ENCODE data around the gene GLS2.

Gene GLS2

GRCh38 chr12:56434828-56435227 lies 53.1 kb downstream of the GLS2 start:
- H3K27ac ChIP-seq (ENCODE audit: low read depth, low read length) = no peak overlapping the region
- no peaks in the 10 kb centered on the region for H3K9me2 ChIP-seq (replicated peaks; ENCODE audit: insufficient read depth, low read length)
- H3K4me2 ChIP-seq (ENCODE audit: low read depth, low read length, poor library complexity, severe bottlenecking) = no peak overlapping the region
- H4K20me1 ChIP-seq (ENCODE audit: low read depth, low read length) = no peaks in the 10 kb centered on the region
- H3K79me2 ChIP-seq (ENCODE audit: insufficient read depth, low read length) = peaks cover 60% of the 10 kb centered on the region
- no peaks in the 10 kb centered on the region for H3F3A ChIP-seq (ENCODE audit: insufficient read depth)
- H3K9me3 ChIP-seq (ENCODE audit: insufficient read depth, low read length) = no peaks in the 10 kb centered on the region
- peaks cover 18% of the 10 kb centered on the region; the same call in 1 of the 2 replicates for H3K36me3 ChIP-seq (ENCODE audit: low read length)
- H3K9ac ChIP-seq (ENCODE audit: low read length) = no peak overlapping the region
- H3K27me3 ChIP-seq (ENCODE audit: low read length) = no peaks in the 10 kb centered on the region
- no peak overlapping the region for H2AFZ ChIP-seq (ENCODE audit: low read depth, low read length, severe bottlenecking)
- TF ChIP-seq EZH2phosphoT487 (conservative IDR thresholded peaks at IDR 0.05; ENCODE audit: low read length) = no peak
- TF ChIP-seq, protein P1, sequence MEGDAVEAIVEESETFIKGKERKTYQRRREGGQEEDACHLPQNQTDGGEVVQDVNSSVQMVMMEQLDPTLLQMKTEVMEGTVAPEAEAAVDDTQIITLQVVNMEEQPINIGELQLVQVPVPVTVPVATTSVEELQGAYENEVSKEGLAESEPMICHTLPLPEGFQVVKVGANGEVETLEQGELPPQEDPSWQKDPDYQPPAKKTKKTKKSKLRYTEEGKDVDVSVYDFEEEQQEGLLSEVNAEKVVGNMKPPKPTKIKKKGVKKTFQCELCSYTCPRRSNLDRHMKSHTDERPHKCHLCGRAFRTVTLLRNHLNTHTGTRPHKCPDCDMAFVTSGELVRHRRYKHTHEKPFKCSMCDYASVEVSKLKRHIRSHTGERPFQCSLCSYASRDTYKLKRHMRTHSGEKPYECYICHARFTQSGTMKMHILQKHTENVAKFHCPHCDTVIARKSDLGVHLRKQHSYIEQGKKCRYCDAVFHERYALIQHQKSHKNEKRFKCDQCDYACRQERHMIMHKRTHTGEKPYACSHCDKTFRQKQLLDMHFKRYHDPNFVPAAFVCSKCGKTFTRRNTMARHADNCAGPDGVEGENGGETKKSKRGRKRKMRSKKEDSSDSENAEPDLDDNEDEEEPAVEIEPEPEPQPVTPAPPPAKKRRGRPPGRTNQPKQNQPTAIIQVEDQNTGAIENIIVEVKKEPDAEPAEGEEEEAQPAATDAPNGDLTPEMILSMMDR (IDR thresholded peaks at IDR 0.05; ENCODE audit: insufficient read depth, low read length, poor library complexity, severe bottlenecking) = no peak
- H3K4me3 ChIP-seq (ENCODE audit: insufficient read depth, low read length, poor library complexity, severe bottlenecking) = no peak overlapping the region

DNA sequence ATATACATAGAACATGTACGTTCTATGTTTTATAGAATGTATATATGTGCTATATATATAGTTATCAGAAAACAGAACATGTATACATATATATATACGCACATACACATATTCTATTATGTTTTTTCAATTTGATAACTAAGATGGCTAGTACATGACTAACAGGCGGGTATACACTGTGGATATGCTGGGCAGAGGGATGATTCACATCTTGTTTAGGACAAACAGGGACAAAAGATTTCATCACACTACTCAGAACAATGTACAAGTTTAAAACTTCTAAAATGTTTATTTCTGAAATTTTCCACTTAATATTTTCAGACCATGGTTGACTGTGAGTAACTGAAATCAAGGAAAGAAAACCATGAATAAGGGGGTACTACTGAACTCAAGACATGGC lies 56.1 kb downstream of the GLS2 start:
- Histone ChIP-seq H3K9me3 (ENCODE audit: insufficient read depth, low read length) (no peaks in the 10 kb centered on the region), H4K20me1 (ENCODE audit: low read depth, low read length) (no peaks in the 10 kb centered on the region), H3K9ac (ENCODE audit: low read length) (no peak overlapping the region), H3K4me2 (ENCODE audit: low read depth, low read length, poor library complexity, severe bottlenecking) (no peak overlapping the region), H3K36me3 (ENCODE audit: low read length) (peaks cover 26% of the 10 kb centered on the region), H2AFZ (ENCODE audit: low read depth, low read length, severe bottlenecking) (no peak overlapping the region), H3K4me3 (ENCODE audit: insufficient read depth, low read length, poor library complexity, severe bottlenecking) (no peak overlapping the region), H3F3A (ENCODE audit: insufficient read depth) (no peaks in the 10 kb centered on the region), H3K27me3 (ENCODE audit: low read length) (no peaks in the 10 kb centered on the region), H3K79me2 (ENCODE audit: insufficient read depth, low read length) (peaks cover 30% of the 10 kb centered on the region), H3K27ac (ENCODE audit: low read depth, low read length) (no peak overlapping the region), H3K9me2 (replicated peaks; ENCODE audit: insufficient read depth, low read length) (no peaks in the 10 kb centered on the region)
- TF ChIP-seq EZH2phosphoT487 (conservative IDR thresholded peaks at IDR 0.05; ENCODE audit: low read length) = no peak
- TF ChIP-seq, protein P1 (IDR thresholded peaks at IDR 0.05; ENCODE audit: insufficient read depth, low read length, poor library complexity, severe bottlenecking) = no peak

GRCh38 chr12:56431288-56431687 lies 56.7 kb downstream of the GLS2 start:
- Histone ChIP-seq H3K4me2 (ENCODE audit: low read depth, low read length, poor library complexity, severe bottlenecking) (no peak overlapping the region), H3K27me3 (ENCODE audit: low read length) (no peaks in the 10 kb centered on the region), H3K36me3 (ENCODE audit: low read length) (peaks cover 26% of the 10 kb centered on the region), H3K9ac (ENCODE audit: low read length) (no peak overlapping the region), H4K20me1 (ENCODE audit: low read depth, low read length) (no peaks in the 10 kb centered on the region), H3K9me3 (ENCODE audit: insufficient read depth, low read length) (no peaks in the 10 kb centered on the region), H3K79me2 (ENCODE audit: insufficient read depth, low read length) (peaks cover 24% of the 10 kb centered on the region), H3K9me2 (replicated peaks; ENCODE audit: insufficient read depth, low read length) (no peaks in the 10 kb centered on the region), H2AFZ (ENCODE audit: low read depth, low read length, severe bottlenecking) (no peak overlapping the region), H3F3A (ENCODE audit: insufficient read depth) (no peaks in the 10 kb centered on the region), H3K27ac (ENCODE audit: low read depth, low read length) (no peak overlapping the region), H3K4me3 (ENCODE audit: insufficient read depth, low read length, poor library complexity, severe bottlenecking) (no peak overlapping the region)
- TF ChIP-seq EZH2phosphoT487 (conservative IDR thresholded peaks at IDR 0.05; ENCODE audit: low read length) = no peak
- TF ChIP-seq, protein P1 (IDR thresholded peaks at IDR 0.05; ENCODE audit: insufficient read depth, low read length, poor library complexity, severe bottlenecking) = no peak
